Body of pancreas (tissue), 4 donors: ENCODE measurements around the gene ENDOD1. TPM values are rescaled to one million over a fixed set of nuclear protein-coding genes. Genes with fewer than 3 reads are reported as not detected.

Experiments
- ATAC-seq: fragments of 150-250 bp; one replicate; pipeline ENCODE4 v1.9.1; 2016
- DNase-seq, 4 donors: peaks; one replicate each; pipeline ENCODE4 v3.0.0-alpha.2; 2019
- H3K27ac ChIP-seq, 4 donors: fragments of 200-600 bp; sonication (generic); 1 replicate in 3 of 4; 2 replicates in 1 of 4; pipeline versions ENCODE4 v1.5.1 to v1.6.1; 2016 to 2019; ENCODE audit warnings: mild to moderate bottlenecking in 1 of 4, mixed read lengths in 1 of 4, moderate library complexity in 1 of 4
- H3K27me3 ChIP-seq, 2 donors: fragments of 200-600 bp; sonication (generic); one replicate each; pipeline ENCODE4 v1.6.0; 2016; ENCODE audit warnings: mild to moderate bottlenecking in 1 of 2
- H3K36me3 ChIP-seq, 2 donors: fragments of 200-600 bp; sonication (generic); replicated peaks in 1 of 2; 2 replicates each; pipeline ENCODE4 v1.5.1; 2016; ENCODE audit warnings: low read depth in 2 of 2; ENCODE audit not compliant: insufficient read depth in 1 of 2
- H3K4me1 ChIP-seq: fragments of 200-600 bp; sonication (generic); one replicate; pipeline ENCODE4 v1.6.0; 2016
- H3K4me3 ChIP-seq, 2 donors: fragments of 200-600 bp; sonication (generic); 1 replicate in 1 of 2; 2 replicates in 1 of 2; pipeline ENCODE4 v1.5.1; 2016 to 2019
- H3K9me3 ChIP-seq, 3 donors: fragments of 200-600 bp; sonication (generic); 1 replicate in 2 of 3; 2 replicates in 1 of 3; pipeline ENCODE4 v1.5.1; 2016
- CTCF ChIP-seq, 7 experiments: fragments of 450-650 bp in 4 of 7; fragments of 200-600 bp in 3 of 7; sonication (generic) in 3 of 7; IDR thresholded peaks; one replicate each; pipeline ENCODE4 v1.5.1; 2016 to 2019; ENCODE audit warnings: antibody characterized with exemption in 7 of 7
- POLR2A ChIP-seq, 3 donors: fragments of 450-650 bp; IDR thresholded peaks; one replicate each; pipeline ENCODE4 v1.6.1; 2016; ENCODE audit warnings: antibody characterized with exemption in 3 of 3, mild to moderate bottlenecking in 2 of 3
- WGBS, 2 donors: methylation state at CpG; one replicate each; pipeline ENCODE4 v1.1.5; 2017; 5-methylcytosine and 5-hydroxymethylcytosine counted together
- intact Hi-C: fragments of 100-400 bp; cut with DNase I; formaldehyde crosslinking; loops from one replicate; pipeline ENCODE4 v1.15.1; 2023
- total RNA-seq, 2 donors: library from RNA; depleted of rRNA; stranded (reverse); fragments of >200 nt; gene quantifications; one replicate each; pipeline ENCODE4 v1.1.0, GENCODE V29; 2016

ENDOD1 gene
- total RNA-seq, 2 donors from 2014 or later: 8.6 to 13.7 TPM

- DNase-seq: peak; percentile 40 to 55 (median 44)
- Histone ChIP-seq H3K36me3 (no peaks in the 10 kb centered on the region), H3K27ac (no peak overlapping the region), H3K9me3 (no peaks in the 10 kb centered on the region), H3K4me1 (peaks cover 17% of the 10 kb centered on the region), H3K4me3 (no peak overlapping the region), H3K27me3 (no peaks in the 10 kb centered on the region)
- intact Hi-C loops: no loop called here
- no peak for TF ChIP-seq POLR2A (IDR thresholded peaks at IDR 0.05)
- TF ChIP-seq CTCF (IDR thresholded peaks at IDR 0.05): peak in 5 of 7 experiments; percentile 18 to 62 (median 54)
- no peak for ATAC-seq
Observed at GRCh38 chr11:95154514-95154913, 64.9 kb downstream of the ENDOD1 start.

GRCh38 chr11:95155385-95155784 is 65.7 kb downstream of the ENDOD1 start:
- no peak overlapping the region for H3K27ac ChIP-seq
- WGBS, 2 donors: 92 to 96% methylated on average over 4 of the region's 4 CpGs
- H3K4me1 ChIP-seq: peaks cover 8% of the 10 kb centered on the region
- DNase-seq (no peak), ATAC-seq (no peak)
- no peak for TF ChIP-seq POLR2A (IDR thresholded peaks at IDR 0.05)
- no peak for TF ChIP-seq CTCF (IDR thresholded peaks at IDR 0.05)
- H3K4me3 ChIP-seq: no peak overlapping the region
- no peaks in the 10 kb centered on the region for H3K27me3 ChIP-seq
- no peaks in the 10 kb centered on the region for H3K36me3 ChIP-seq
- intact Hi-C loops: loop anchor here (5.0 kb wide), 2 partner anchors 547 to 602 kb away; no protein-coding TSS in a partner anchor
- no peaks in the 10 kb centered on the region for H3K9me3 ChIP-seq

GRCh38 chr11:95156133-95156721 is 66.6 kb downstream of the ENDOD1 start:
- H3K27ac ChIP-seq: no peak overlapping the region
- H3K27me3 ChIP-seq: no peaks in the 10 kb centered on the region
- H3K9me3 ChIP-seq: no peaks in the 10 kb centered on the region
- no peaks in the 10 kb centered on the region for H3K36me3 ChIP-seq
- no peak overlapping the region for H3K4me3 ChIP-seq
- H3K4me1 ChIP-seq: peaks cover 5% of the 10 kb centered on the region
- intact Hi-C loops: loop anchor here (5.0 kb wide), 2 partner anchors 546 to 601 kb away; no protein-coding TSS in a partner anchor
- ATAC-seq (no peak), DNase-seq (no peak)
- WGBS, 2 donors: 81 to 82% methylated on average over 5 of the region's 5 CpGs
- TF ChIP-seq CTCF (IDR thresholded peaks at IDR 0.05): no peak
- TF ChIP-seq POLR2A (IDR thresholded peaks at IDR 0.05): no peak

GRCh38 chr11:95156916-95157541 is 67.4 kb downstream of the ENDOD1 start:
- Histone ChIP-seq H3K36me3 (no peaks in the 10 kb centered on the region), H3K4me1 (no peaks in the 10 kb centered on the region), H3K9me3 (no peaks in the 10 kb centered on the region), H3K27me3 (no peaks in the 10 kb centered on the region), H3K27ac (no peak overlapping the region), H3K4me3 (no peak overlapping the region)
- peak in 1 of 4 donors; percentile 14 for DNase-seq
- ATAC-seq: peak; percentile 34
- TF ChIP-seq POLR2A (IDR thresholded peaks at IDR 0.05): no peak
- no peak for TF ChIP-seq CTCF (IDR thresholded peaks at IDR 0.05)
- intact Hi-C loops: loop anchor here (5.0 kb wide), 2 partner anchors 545 to 600 kb away; no protein-coding TSS in a partner anchor
- WGBS, 2 donors: 72 to 74% methylated on average over 7 of the region's 7 CpGs
